PC-3 (cell line): ENCODE measurements around the gene RPP30. TPM values are rescaled to one million over a fixed set of nuclear protein-coding genes. Genes with fewer than 3 reads are reported as not detected.

ENCODE experiments used
- ATAC-seq: fragments of 200-7000 bp; cut with Tn5 transposase; 2 replicates; pipeline ENCODE4 v1.9.1; 2020; ENCODE audit warnings: mild to moderate bottlenecking, moderate library complexity
- BruUV-seq: library from RNA; stranded (reverse); fragments of 400-500 nt; replicated peaks from 2 replicates; lab custom pipeline; 2021; lab: Mats Ljungman, UMichigan
- CTCF ChIA-PET: fragments of 300-600 bp; sonication (Branson Sonifier 250); formaldehyde crosslinking; loops from one replicate; lab custom pipeline; 2022; ENCODE audit warnings: antibody characterized with exemption; lab: Charles Lee
- POLR2A ChIA-PET: fragments of 300-600 bp; sonication (Branson Sonifier 250); formaldehyde crosslinking; loops from one replicate; lab custom pipeline; 2022; ENCODE audit warnings: antibody characterized with exemption; ENCODE audit not compliant: unreplicated experiment; lab: Charles Lee
- DNase-seq: peaks from one replicate; pipeline ENCODE4 v3.0.0-alpha.2; 2015
- H2AFZ ChIP-seq: fragments of 300-600 bp; sonication (generic); 2 replicates; pipeline ENCODE4 v1.6.0; 2016; ENCODE audit warnings: antibody characterized with exemption, low read length
- H3F3A ChIP-seq: fragments of 300-600 bp; sonication (generic); one replicate; pipeline ENCODE4 v1.6.0; 2017; ENCODE audit warnings: antibody characterized with exemption, low read length, control low read depth, mild to moderate bottlenecking; ENCODE audit not compliant: unreplicated experiment
- H3K27ac ChIP-seq: fragments of 300-600 bp; sonication (generic); 2 replicates; pipeline ENCODE4 v1.5.1; 2016; ENCODE audit warnings: mild to moderate bottlenecking, low read length
- H3K27me3 ChIP-seq: fragments of 300-600 bp; sonication (generic); 2 replicates; pipeline ENCODE4 v1.6.1; 2016; ENCODE audit warnings: low read length, mixed read lengths
- H3K36me3 ChIP-seq: fragments of 300-600 bp; sonication (generic); 2 replicates; pipeline ENCODE4 v1.6.1; 2016; ENCODE audit warnings: low read depth, mixed run types, low read length, mixed read lengths
- H3K4me1 ChIP-seq: fragments of 300-600 bp; sonication (generic); 2 replicates; pipeline ENCODE4 v1.5.1; 2016; ENCODE audit warnings: low read length; ENCODE audit not compliant: insufficient read depth
- H3K4me2 ChIP-seq: fragments of 300-600 bp; sonication (generic); 2 replicates; pipeline ENCODE4 v1.6.0; 2016; ENCODE audit warnings: low read length
- H3K4me3 ChIP-seq: fragments of 300-600 bp; sonication (generic); 2 replicates; pipeline ENCODE4 v1.5.1; 2016; ENCODE audit warnings: mild to moderate bottlenecking, low read length, mixed read lengths
- H3K79me2 ChIP-seq: fragments of 300-600 bp; sonication (generic); 2 replicates; pipeline ENCODE4 v1.6.1; 2017; ENCODE audit warnings: low read length, mixed read lengths
- H3K9ac ChIP-seq: fragments of 300-600 bp; sonication (generic); 2 replicates; pipeline ENCODE4 v1.6.0; 2016; ENCODE audit warnings: mild to moderate bottlenecking, low read length
- H3K9me2 ChIP-seq: fragments of 300-600 bp; sonication (generic); replicated peaks from 2 replicates; pipeline ENCODE4 v1.6.1; 2016; ENCODE audit warnings: mixed run types, low read length, mixed read lengths
- H3K9me3 ChIP-seq: fragments of 300-600 bp; sonication (generic); 2 replicates; pipeline ENCODE4 v1.6.1; 2016; ENCODE audit warnings: low read length, mixed read lengths
- H4K20me1 ChIP-seq: fragments of 300-600 bp; sonication (generic); 2 replicates; pipeline ENCODE4 v1.6.1; 2016; ENCODE audit warnings: low read length, mixed read lengths
- CTCF ChIP-seq: fragments of 300-600 bp; sonication (generic); conservative IDR thresholded peaks from 2 replicates; pipeline ENCODE4 v1.5.1; 2017; ENCODE audit warnings: antibody characterized with exemption, low read depth, mild to moderate bottlenecking, low read length
- EZH2 ChIP-seq: fragments of 300-600 bp; sonication (generic); IDR thresholded peaks from one replicate; pipeline ENCODE4 v1.6.1; 2017; ENCODE audit warnings: antibody characterized with exemption, mild to moderate bottlenecking, low read length; ENCODE audit not compliant: unreplicated experiment
- EZH2phosphoT487 ChIP-seq: fragments of 300-600 bp; sonication (generic); IDR thresholded peaks from 2 replicates; pipeline ENCODE4 v1.6.1; 2018; ENCODE audit warnings: mild to moderate bottlenecking, antibody characterized with exemption, low read length, borderline replicate concordance
- intact Hi-C: fragments of 100-400 bp; cut with micrococcal nuclease; formaldehyde crosslinking; loops from 2 replicates; pipeline ENCODE4 v1.9.0; 2023
- total RNA-seq: library from RNA; depleted of rRNA; stranded (reverse); fragments of >200 nt; gene quantifications from 2 replicates; pipeline ENCODE4 v1.2.3, GENCODE V29; 2014

Gene RPP30
- total RNA-seq, 1 experiment from 2014 or later = 57.8 TPM

- no TSS peak for BruUV-seq
- H3K4me1 ChIP-seq = peaks cover 20% of the 10 kb centered on the region
- H3K4me3 ChIP-seq = no peak overlapping the region
- H3K27me3 ChIP-seq = no peaks in the 10 kb centered on the region
- no peak overlapping the region for H3K9ac ChIP-seq
- no peaks in the 10 kb centered on the region for H3K9me2 ChIP-seq
- no peaks in the 10 kb centered on the region for H3K36me3 ChIP-seq
- ChIA-PET POLR2A (no interaction called here), CTCF (interaction anchor here (0.5 to 0.9 kb wide), 3 partner anchors 16 to 387 kb away, joined by 3 to 6 read pairs (median 5); no protein-coding TSS in a partner anchor)
- no peak for ATAC-seq
- H3K27ac ChIP-seq = no peak overlapping the region
- H3K9me3 ChIP-seq = no peaks in the 10 kb centered on the region
- H4K20me1 ChIP-seq = no peaks in the 10 kb centered on the region
- H2AFZ ChIP-seq = no peak overlapping the region
- no peaks in the 10 kb centered on the region for H3F3A ChIP-seq
- H3K79me2 ChIP-seq = no peaks in the 10 kb centered on the region
- intact Hi-C loops = loop anchor here (1.0 to 5.0 kb wide), 4 partner anchors 84 to 1070 kb away; no protein-coding TSS in a partner anchor
- DNase-seq = peak; percentile 66
- TF ChIP-seq CTCF (peak; percentile 85), EZH2phosphoT487 (no peak)
- no peak overlapping the region for H3K4me2 ChIP-seq
Observed at GRCh38 chr10:90862908-90863514, 8.8 kb upstream of the RPP30 start.

GRCh38 chr10:90865401-90865800 lies 6.4 kb upstream of the RPP30 start:
- no peak overlapping the region for H3K4me2 ChIP-seq
- H3K9me3 ChIP-seq = no peaks in the 10 kb centered on the region
- no peak overlapping the region for H2AFZ ChIP-seq
- intact Hi-C loops = no loop called here
- no peaks in the 10 kb centered on the region for H3K9me2 ChIP-seq
- no peaks in the 10 kb centered on the region for H3K27me3 ChIP-seq
- H4K20me1 ChIP-seq = no peaks in the 10 kb centered on the region
- POLR2A ChIA-PET = no interaction called here
- no peaks in the 10 kb centered on the region for H3F3A ChIP-seq
- H3K9ac ChIP-seq = no peak overlapping the region
- ATAC-seq (no peak), DNase-seq (peak; percentile 15)
- CTCF ChIA-PET = interaction anchor here (0.7 kb wide), 1 partner anchor 202 kb away, joined by 9 read pairs; no protein-coding TSS in a partner anchor
- H3K79me2 ChIP-seq = no peaks in the 10 kb centered on the region
- no TSS peak for BruUV-seq
- no peaks in the 10 kb centered on the region for H3K36me3 ChIP-seq
- H3K27ac ChIP-seq = no peak overlapping the region
- no peak overlapping the region for H3K4me3 ChIP-seq
- no peaks in the 10 kb centered on the region for H3K4me1 ChIP-seq
- TF ChIP-seq EZH2 = no peak
- TF ChIP-seq CTCF = peak; percentile 52
- TF ChIP-seq EZH2phosphoT487 = no peak

GRCh38 chr10:90866050-90866598 lies 5.7 kb upstream of the RPP30 start:
- Histone ChIP-seq H3K4me3 (no peak overlapping the region), H3K9ac (no peak overlapping the region), H3K27me3 (no peaks in the 10 kb centered on the region), H2AFZ (no peak overlapping the region), H3K4me2 (no peak overlapping the region), H3K4me1 (no peaks in the 10 kb centered on the region), H3K9me3 (no peaks in the 10 kb centered on the region), H3K27ac (no peak overlapping the region), H3F3A (no peaks in the 10 kb centered on the region), H4K20me1 (no peaks in the 10 kb centered on the region), H3K36me3 (no peaks in the 10 kb centered on the region), H3K79me2 (no peaks in the 10 kb centered on the region), H3K9me2 (no peaks in the 10 kb centered on the region)
- ATAC-seq (no peak), DNase-seq (no peak)
- intact Hi-C loops = no loop called here
- ChIA-PET CTCF (interaction anchor here (0.7 kb wide), 1 partner anchor 202 kb away, joined by 9 read pairs; no protein-coding TSS in a partner anchor), POLR2A (no interaction called here)
- no TSS peak for BruUV-seq
- TF ChIP-seq EZH2phosphoT487 = no peak
- TF ChIP-seq EZH2 = no peak
- TF ChIP-seq CTCF = no peak
